KMS-11 (cell line): ENCODE data around the gene C11orf21.

Source experiments
- H2AFZ ChIP-seq: fragments of 200-600 bp; sonication (generic); 2 replicates; pipeline ENCODE4 v1.6.1; 2016; ENCODE audit warnings: antibody characterized with exemption, mixed run types, low read depth
- H3K27ac ChIP-seq: fragments of 200-600 bp; sonication (generic); 2 replicates; pipeline ENCODE4 v1.6.1; 2016; ENCODE audit warnings: mild to moderate bottlenecking, mixed run types
- H3K27me3 ChIP-seq: fragments of 200-600 bp; sonication (generic); 2 replicates; pipeline ENCODE4 v1.6.1; 2017; ENCODE audit warnings: mild to moderate bottlenecking, low read depth, mixed run types, moderate library complexity; ENCODE audit not compliant: insufficient read depth
- H3K36me3 ChIP-seq: fragments of 200-600 bp; sonication (generic); 2 replicates; pipeline ENCODE4 v1.6.1; 2017; ENCODE audit warnings: mild to moderate bottlenecking, mixed run types; ENCODE audit not compliant: insufficient read depth
- H3K4me1 ChIP-seq: fragments of 200-600 bp; sonication (generic); 2 replicates; pipeline ENCODE4 v1.6.1; 2016; ENCODE audit warnings: mild to moderate bottlenecking, low read depth, mixed run types; ENCODE audit not compliant: poor library complexity, severe bottlenecking
- H3K4me2 ChIP-seq: fragments of 200-600 bp; sonication (generic); 2 replicates; pipeline ENCODE4 v1.7.0; 2016; ENCODE audit warnings: mild to moderate bottlenecking, mixed run types
- H3K4me3 ChIP-seq: fragments of 200-600 bp; sonication (generic); IDR thresholded peaks from 2 replicates; pipeline ENCODE4 v1.6.1; 2017; ENCODE audit warnings: low read depth, low read length, mixed read lengths; ENCODE audit not compliant: insufficient read depth
- H3K79me2 ChIP-seq: fragments of 200-600 bp; sonication (generic); 2 replicates; pipeline ENCODE4 v1.6.1; 2016; ENCODE audit warnings: low read depth, mixed run types; ENCODE audit not compliant: insufficient read depth
- H3K9ac ChIP-seq: fragments of 200-600 bp; sonication (generic); 2 replicates; pipeline ENCODE4 v1.6.1; 2016; ENCODE audit warnings: mild to moderate bottlenecking, mixed run types
- H4K20me1 ChIP-seq: fragments of 200-600 bp; sonication (generic); 2 replicates; pipeline ENCODE4 v1.6.1; 2016; ENCODE audit warnings: mild to moderate bottlenecking, mixed run types; ENCODE audit not compliant: insufficient read depth
- CTCF ChIP-seq: fragments of 200-600 bp; sonication (generic); conservative IDR thresholded peaks from 2 replicates; pipeline ENCODE4 v1.6.1; 2017; ENCODE audit warnings: low read depth, mild to moderate bottlenecking, antibody characterized with exemption, low read length, moderate library complexity, mixed read lengths

Gene C11orf21

GRCh38 chr11:2296913-2297622 lies 4.7 kb downstream of the C11orf21 start:
- Histone ChIP-seq H3K79me2 (no peaks in the 10 kb centered on the region), H3K27ac (no peak overlapping the region), H3K4me3 (no peak overlapping the region), H2AFZ (no peak overlapping the region), H3K36me3 (no peaks in the 10 kb centered on the region), H3K4me1 (peaks cover 4% of the 10 kb centered on the region), H3K27me3 (peaks cover 68% of the 10 kb centered on the region), H4K20me1 (no peaks in the 10 kb centered on the region), H3K4me2 (no peak overlapping the region), H3K9ac (no peak overlapping the region)
- no peak for TF ChIP-seq CTCF

DNA sequence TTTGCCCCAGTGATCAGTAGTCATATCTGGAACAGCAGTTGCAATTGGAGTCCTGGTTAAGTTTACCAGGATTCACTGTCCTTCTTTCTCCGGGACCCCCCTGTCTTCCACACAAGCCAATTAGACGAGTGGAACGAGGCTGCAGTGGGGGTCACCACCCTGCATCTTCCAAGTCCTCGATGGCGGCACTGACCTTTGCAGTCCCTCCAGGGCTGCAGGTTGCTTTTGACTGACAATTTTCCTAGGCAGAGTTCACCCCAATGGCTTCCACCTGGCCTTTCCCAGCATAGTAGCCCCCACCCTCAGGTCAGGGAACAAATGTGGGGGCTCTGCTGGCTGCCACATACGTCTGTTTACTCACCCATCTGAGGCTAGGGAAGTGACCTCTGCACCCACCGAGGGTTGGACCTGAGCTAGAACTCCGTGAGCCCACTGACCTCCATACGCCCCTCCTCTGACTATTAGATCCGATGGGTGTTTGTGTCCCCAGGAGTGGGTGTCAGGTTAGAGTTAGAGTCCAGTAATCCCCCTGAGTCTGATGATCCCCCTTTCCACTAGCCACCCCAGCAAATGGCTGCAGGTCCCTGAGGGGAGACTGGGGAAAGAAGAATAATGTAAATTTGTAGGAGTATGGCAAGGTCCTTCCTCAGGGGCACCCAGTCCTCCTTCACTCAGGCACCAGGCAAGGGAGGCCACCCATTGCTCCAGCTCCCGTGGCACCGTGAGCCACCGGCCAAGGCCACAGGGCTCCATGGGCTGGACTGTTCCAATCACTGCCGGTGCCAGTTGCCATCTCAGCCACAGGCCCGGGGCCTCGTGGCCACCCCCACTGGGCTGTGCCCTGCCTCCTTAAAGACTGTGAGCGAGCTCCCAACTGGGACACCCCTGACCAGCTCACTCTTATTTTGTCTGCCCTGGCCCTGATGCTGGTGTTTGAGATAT lies 5.5 kb downstream of the C11orf21 start:
- Histone ChIP-seq H3K27me3 (peaks cover 63% of the 10 kb centered on the region), H3K4me2 (no peak overlapping the region), H3K4me1 (no peaks in the 10 kb centered on the region), H3K79me2 (no peaks in the 10 kb centered on the region), H3K4me3 (no peak overlapping the region), H4K20me1 (no peaks in the 10 kb centered on the region), H3K27ac (no peak overlapping the region), H3K36me3 (no peaks in the 10 kb centered on the region), H2AFZ (no peak overlapping the region), H3K9ac (no peak overlapping the region)
- no peak for TF ChIP-seq CTCF

- Histone ChIP-seq H3K4me3 (no peak overlapping the region), H3K4me1 (no peaks in the 10 kb centered on the region), H3K79me2 (no peaks in the 10 kb centered on the region), H4K20me1 (no peaks in the 10 kb centered on the region), H3K9ac (no peak overlapping the region), H2AFZ (no peak overlapping the region), H3K27ac (no peak overlapping the region), H3K27me3 (peaks cover 65% of the 10 kb centered on the region), H3K4me2 (no peak overlapping the region), H3K36me3 (no peaks in the 10 kb centered on the region)
- TF ChIP-seq CTCF, result no peak
Observed at GRCh38 chr11:2294926-2295290, 6.8 kb downstream of the C11orf21 start.

- H2AFZ ChIP-seq, result no peak overlapping the region
- TF ChIP-seq CTCF, result no peak
Observed at GRCh38 chr11:2293984-2294925, 7.5 kb downstream of the C11orf21 start.

More at GRCh38 chr11:2293984-2294925, 7.5 kb downstream of the C11orf21 start:
- Histone ChIP-seq H3K27me3 (peaks cover 72% of the 10 kb centered on the region), H3K4me2 (no peak overlapping the region), H3K27ac (no peak overlapping the region), H3K9ac (no peak overlapping the region), H3K4me3 (no peak overlapping the region), H4K20me1 (no peaks in the 10 kb centered on the region), H3K4me1 (no peaks in the 10 kb centered on the region), H3K79me2 (no peaks in the 10 kb centered on the region), H3K36me3 (no peaks in the 10 kb centered on the region)
